Nephron progenitor cell (in vitro differentiated cells): Measurements from ENCODE around the gene CHPF2.

Source experiments
- DNase-seq: peaks from one replicate; pipeline ENCODE4 v3.0.0; 2021
- H3K27ac Mint-ChIP-seq: 2 replicates; pipeline ENCODE4 v1.8.0; 2021; ENCODE audit warnings: mild to moderate bottlenecking, moderate library complexity, mixed read lengths
- H3K27me3 Mint-ChIP-seq: 2 replicates; pipeline ENCODE4 v1.8.0; 2021; ENCODE audit warnings: mild to moderate bottlenecking, low read depth, mixed read lengths; ENCODE audit not compliant: poor library complexity
- H3K36me3 Mint-ChIP-seq: 2 replicates; pipeline ENCODE4 v1.8.0; 2021; ENCODE audit warnings: low read depth, mixed read lengths
- H3K4me1 Mint-ChIP-seq: 2 replicates; pipeline ENCODE4 v1.8.0; 2021; ENCODE audit warnings: mixed read lengths
- H3K4me3 Mint-ChIP-seq: 2 replicates; pipeline ENCODE4 v1.8.0; 2021; ENCODE audit warnings: mild to moderate bottlenecking, moderate library complexity, mixed read lengths
- H3K9me3 Mint-ChIP-seq: 2 replicates; pipeline ENCODE4 v1.8.0; 2021; ENCODE audit warnings: mild to moderate bottlenecking, moderate library complexity, mixed read lengths
- CTCF ChIP-seq: fragments of 200-600 bp; sonication (generic); IDR thresholded peaks from 2 replicates; pipeline ENCODE4 v1.5.0; 2021; ENCODE audit warnings: antibody characterized with exemption

The CHPF2 gene

GRCh38 chr7:151245360-151246101, 13.2 kb downstream of the CHPF2 start:
- peak; percentile 76 for DNase-seq
- no peaks in the 10 kb centered on the region for H3K9me3 Mint-ChIP-seq
- peaks cover 62% of the 10 kb centered on the region for H3K4me1 Mint-ChIP-seq
- peak; percentile 55 for TF ChIP-seq CTCF
- no peaks in the 10 kb centered on the region for H3K36me3 Mint-ChIP-seq
- H3K27me3 Mint-ChIP-seq = peaks cover 14% of the 10 kb centered on the region
- no peak overlapping the region for H3K27ac Mint-ChIP-seq
- peak overlapping the region; percentile 77 for H3K4me3 Mint-ChIP-seq

GRCh38 chr7:151246102-151246850, 14.0 kb downstream of the CHPF2 start:
- DNase-seq = peak; percentile 16
- no peak for TF ChIP-seq CTCF
- H3K27ac Mint-ChIP-seq = no peak overlapping the region
- no peaks in the 10 kb centered on the region for H3K36me3 Mint-ChIP-seq
- H3K4me3 Mint-ChIP-seq = peak overlapping the region; percentile 77
- H3K9me3 Mint-ChIP-seq = no peaks in the 10 kb centered on the region
- H3K27me3 Mint-ChIP-seq = peaks cover 14% of the 10 kb centered on the region
- H3K4me1 Mint-ChIP-seq = peaks cover 65% of the 10 kb centered on the region

GRCh38 chr7:151246851-151247580, 14.7 kb downstream of the CHPF2 start:
- Mint-ChIP-seq H3K4me3 (peak overlapping the region; percentile 91), H3K9me3 (no peaks in the 10 kb centered on the region), H3K4me1 (peaks cover 68% of the 10 kb centered on the region), H3K36me3 (no peaks in the 10 kb centered on the region), H3K27ac (no peak overlapping the region), H3K27me3 (peaks cover 14% of the 10 kb centered on the region)
- TF ChIP-seq CTCF = no peak
- no peak for DNase-seq

GRCh38 chr7:151247611-151248345, 15.5 kb downstream of the CHPF2 start:
- no peak for TF ChIP-seq CTCF
- H3K4me1 Mint-ChIP-seq = peaks cover 75% of the 10 kb centered on the region
- H3K27ac Mint-ChIP-seq = no peak overlapping the region

GRCh38 chr7:151248346-151249033, 16.2 kb downstream of the CHPF2 start, which contains the start of gene SMARCD3:
SMARCD3 (minus strand) TSS chr7:151248694; CDS start chr7:151248562, 132 bp downstream.
- H3K4me3 Mint-ChIP-seq = peak within 1 kb of the TSS; percentile 91
- peaks cover 82% of the 10 kb centered on the region for H3K4me1 Mint-ChIP-seq
- peak; percentile 85 for DNase-seq
- no peak within 1 kb of the TSS for H3K27ac Mint-ChIP-seq
- H3K27me3 Mint-ChIP-seq = peaks cover 14% of the 10 kb centered on the region
- no peaks in the 10 kb centered on the region for H3K36me3 Mint-ChIP-seq
- TF ChIP-seq CTCF = no peak
- no peaks in the 10 kb centered on the region for H3K9me3 Mint-ChIP-seq

More at GRCh38 chr7:151247611-151248345, 15.5 kb downstream of the CHPF2 start:
- Mint-ChIP-seq H3K4me3 (peak overlapping the region; percentile 91), H3K36me3 (no peaks in the 10 kb centered on the region), H3K27me3 (peaks cover 14% of the 10 kb centered on the region), H3K9me3 (no peaks in the 10 kb centered on the region)
- DNase-seq = peak; percentile 45
